ENCODE measurements around the gene CTNND2.
"Not testable (repeated sequence)": the region's sequence is repeated elsewhere in the genome, so short reads cannot be mapped to it uniquely, and the experiment has no call there.

DNA sequence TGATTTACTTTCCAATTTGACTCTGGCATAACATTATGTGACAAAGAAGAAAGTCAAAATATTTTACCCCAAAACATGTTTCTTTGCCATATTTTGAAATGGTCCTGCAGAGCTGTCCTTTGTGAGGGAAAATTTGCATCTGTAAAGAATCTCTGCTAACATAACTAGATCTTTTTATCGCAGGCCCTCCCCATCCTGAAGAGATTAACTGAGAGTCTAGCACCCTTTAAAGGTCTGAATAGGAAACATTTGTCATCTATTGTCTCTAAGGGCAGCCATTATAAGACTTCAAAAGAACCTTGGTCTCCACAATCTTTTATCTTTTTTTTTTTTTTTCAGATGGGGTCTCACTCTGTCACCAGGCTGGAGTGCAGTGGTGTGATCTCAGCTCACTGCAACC lies 838.5 kb downstream of the CTNND2 start:
- not testable (repeated sequence) for TF ChIP-seq CTCF (conservative IDR thresholded peaks at IDR 0.05 in 1 of 2, IDR thresholded peaks at IDR 0.05 in 1 of 2; ENCODE audit: extremely low read depth in 1 of 2, insufficient read depth in 1 of 2, low read depth in 1 of 2, low read length in 2 of 2); EZH2 (IDR thresholded peaks at IDR 0.05; ENCODE audit: borderline replicate concordance, low read length)
